ENCODE results near the gene SCAF8.
"Not testable (repeated sequence)": the region's sequence is repeated elsewhere in the genome, so short reads cannot be mapped to it uniquely, and the experiment has no call there.

Gene SCAF8

DNA sequence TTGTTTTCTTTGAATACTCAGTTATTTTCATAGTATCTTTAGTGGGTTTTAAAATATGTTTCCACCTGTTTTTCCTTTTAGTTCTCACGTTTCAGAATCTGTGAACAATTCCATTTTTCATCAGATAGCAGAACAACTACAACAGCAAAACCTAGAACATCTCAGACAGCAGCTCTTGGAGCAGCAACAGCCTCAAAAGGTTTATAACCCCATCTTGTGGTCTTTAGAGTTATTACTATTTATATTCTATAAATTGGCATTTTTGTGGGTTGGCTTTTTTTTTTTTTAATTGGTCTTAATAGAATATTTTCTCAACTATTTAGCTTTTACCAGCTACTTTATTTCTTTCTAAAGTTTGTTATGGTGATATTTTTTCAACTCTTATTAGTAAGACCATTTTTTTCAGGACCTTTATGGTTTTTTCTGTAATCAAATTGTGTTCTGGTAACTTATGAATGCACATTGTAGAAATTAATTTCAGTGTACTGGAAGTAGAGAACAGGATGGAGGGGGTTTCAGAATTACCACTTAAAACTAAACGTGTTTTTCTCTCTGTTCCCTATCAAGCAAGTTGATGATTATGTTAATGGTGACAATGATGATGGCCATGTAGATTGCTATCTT lies 72.2 kb downstream of the SCAF8 start:
- H3K27ac ChIP-seq (ENCODE audit: poor library complexity, severe bottlenecking) = no peak overlapping the region
- TF ChIP-seq, protein P1, sequence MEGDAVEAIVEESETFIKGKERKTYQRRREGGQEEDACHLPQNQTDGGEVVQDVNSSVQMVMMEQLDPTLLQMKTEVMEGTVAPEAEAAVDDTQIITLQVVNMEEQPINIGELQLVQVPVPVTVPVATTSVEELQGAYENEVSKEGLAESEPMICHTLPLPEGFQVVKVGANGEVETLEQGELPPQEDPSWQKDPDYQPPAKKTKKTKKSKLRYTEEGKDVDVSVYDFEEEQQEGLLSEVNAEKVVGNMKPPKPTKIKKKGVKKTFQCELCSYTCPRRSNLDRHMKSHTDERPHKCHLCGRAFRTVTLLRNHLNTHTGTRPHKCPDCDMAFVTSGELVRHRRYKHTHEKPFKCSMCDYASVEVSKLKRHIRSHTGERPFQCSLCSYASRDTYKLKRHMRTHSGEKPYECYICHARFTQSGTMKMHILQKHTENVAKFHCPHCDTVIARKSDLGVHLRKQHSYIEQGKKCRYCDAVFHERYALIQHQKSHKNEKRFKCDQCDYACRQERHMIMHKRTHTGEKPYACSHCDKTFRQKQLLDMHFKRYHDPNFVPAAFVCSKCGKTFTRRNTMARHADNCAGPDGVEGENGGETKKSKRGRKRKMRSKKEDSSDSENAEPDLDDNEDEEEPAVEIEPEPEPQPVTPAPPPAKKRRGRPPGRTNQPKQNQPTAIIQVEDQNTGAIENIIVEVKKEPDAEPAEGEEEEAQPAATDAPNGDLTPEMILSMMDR (IDR thresholded peaks at IDR 0.05; ENCODE audit: poor library complexity, severe bottlenecking) = peak; percentile 82
- no peaks in the 10 kb centered on the region for H3K27me3 ChIP-seq (ENCODE audit: insufficient read depth, poor library complexity, severe bottlenecking)
- no peaks in the 10 kb centered on the region for H3K4me1 ChIP-seq (ENCODE audit: insufficient read depth, poor library complexity, severe bottlenecking)
- H3K4me3 ChIP-seq (ENCODE audit: severe bottlenecking) = no peak overlapping the region
- DNase-seq (ENCODE audit: low spot score) = no peak
- ATAC-seq (ENCODE audit: low read depth) = peak; percentile 41; the same call in 1 of the 3 replicates
- no peaks in the 10 kb centered on the region for H3K9me3 ChIP-seq (ENCODE audit: severe bottlenecking)
- peaks cover 94% of the 10 kb centered on the region for H3K36me3 ChIP-seq (ENCODE audit: low read depth)

DNA sequence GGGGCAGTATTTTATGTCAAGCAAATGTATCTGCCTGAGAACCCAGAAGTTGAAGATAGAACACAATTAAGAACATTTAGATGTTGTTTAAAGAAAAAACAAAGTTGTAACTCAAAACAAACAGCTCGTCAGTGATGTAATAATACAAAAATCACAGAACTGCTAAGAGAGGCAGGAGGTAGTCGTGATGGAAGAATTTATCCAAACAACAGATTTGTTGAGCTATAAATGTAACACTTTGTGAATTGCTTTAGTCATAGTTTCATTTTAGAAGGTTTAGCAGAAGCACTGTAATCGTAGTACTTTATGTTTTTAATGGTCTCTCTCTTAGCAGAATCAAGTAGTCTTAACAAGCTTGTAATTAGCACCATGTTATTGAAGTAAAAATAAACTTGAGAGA lies 73.6 kb downstream of the SCAF8 start:
- Histone ChIP-seq H3K27me3 (ENCODE audit: insufficient read depth, poor library complexity, severe bottlenecking) (no peaks in the 10 kb centered on the region), H3K9me3 (ENCODE audit: severe bottlenecking) (no peaks in the 10 kb centered on the region), H3K27ac (ENCODE audit: poor library complexity, severe bottlenecking) (no peak overlapping the region), H3K4me1 (ENCODE audit: insufficient read depth, poor library complexity, severe bottlenecking) (no peaks in the 10 kb centered on the region), H3K36me3 (ENCODE audit: low read depth) (peaks cover 94% of the 10 kb centered on the region), H3K4me3 (ENCODE audit: severe bottlenecking) (no peak overlapping the region)
- ATAC-seq (ENCODE audit: low read depth) (no peak), DNase-seq (ENCODE audit: low spot score) (no peak)
- TF ChIP-seq, protein P1 (IDR thresholded peaks at IDR 0.05; ENCODE audit: poor library complexity, severe bottlenecking) = no peak

DNA sequence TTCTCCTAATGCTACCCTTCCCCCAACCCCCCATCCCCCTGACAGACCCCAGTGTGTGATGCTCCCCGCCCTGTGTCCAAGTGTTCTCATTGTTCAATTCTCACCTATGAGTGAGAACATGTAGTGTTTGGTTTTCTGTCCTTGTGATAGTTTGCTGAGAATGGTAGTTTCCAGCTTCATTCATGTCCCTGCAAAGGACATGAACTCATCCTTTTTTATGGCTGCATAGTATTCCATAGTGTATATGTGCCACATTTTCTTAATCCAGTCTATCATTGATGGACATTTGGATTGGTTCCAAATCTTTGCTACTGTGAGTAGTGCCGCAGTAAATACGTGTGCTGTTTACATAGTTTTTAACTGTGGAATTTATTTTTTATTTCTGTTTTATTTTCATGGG lies 78.4 kb downstream of the SCAF8 start:
- not testable (repeated sequence) for ATAC-seq (ENCODE audit: low read depth); DNase-seq (ENCODE audit: low spot score); H3K4me3 ChIP-seq (ENCODE audit: severe bottlenecking); H3K27me3 ChIP-seq (ENCODE audit: insufficient read depth, poor library complexity, severe bottlenecking); H3K27ac ChIP-seq (ENCODE audit: poor library complexity, severe bottlenecking); H3K9me3 ChIP-seq (ENCODE audit: severe bottlenecking); H3K4me1 ChIP-seq (ENCODE audit: insufficient read depth, poor library complexity, severe bottlenecking)
- H3K36me3 ChIP-seq (ENCODE audit: low read depth) = peaks cover 97% of the 10 kb centered on the region

DNA sequence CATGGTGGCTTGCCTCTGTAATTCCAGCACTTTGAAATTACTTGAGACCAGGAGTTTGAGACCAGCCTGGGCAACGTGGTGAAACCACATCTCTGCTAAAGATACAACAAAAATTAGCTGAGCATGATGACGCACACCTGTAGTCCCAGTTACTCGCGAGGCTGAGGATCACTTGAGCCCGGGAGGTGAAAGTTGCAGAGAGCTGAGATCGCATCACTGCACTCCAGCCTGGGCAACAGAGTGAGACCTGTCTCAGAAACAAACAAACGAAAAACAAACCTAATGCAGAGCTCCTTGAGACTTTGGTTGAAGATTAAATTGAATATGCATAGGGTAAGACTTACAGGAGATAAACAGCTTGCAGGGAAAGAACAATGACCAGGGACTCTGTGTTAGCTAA lies 80.8 kb downstream of the SCAF8 start:
- DNase-seq (ENCODE audit: low spot score) (no peak), ATAC-seq (ENCODE audit: low read depth) (no peak)
- no peak overlapping the region for H3K4me3 ChIP-seq (ENCODE audit: severe bottlenecking)
- no peaks in the 10 kb centered on the region for H3K4me1 ChIP-seq (ENCODE audit: insufficient read depth, poor library complexity, severe bottlenecking)
- no peaks in the 10 kb centered on the region for H3K27me3 ChIP-seq (ENCODE audit: insufficient read depth, poor library complexity, severe bottlenecking)
- no peak overlapping the region for H3K27ac ChIP-seq (ENCODE audit: poor library complexity, severe bottlenecking)
- peaks cover 97% of the 10 kb centered on the region for H3K36me3 ChIP-seq (ENCODE audit: low read depth)
- H3K9me3 ChIP-seq (ENCODE audit: severe bottlenecking) = no peaks in the 10 kb centered on the region
- TF ChIP-seq, protein P1 (IDR thresholded peaks at IDR 0.05; ENCODE audit: poor library complexity, severe bottlenecking) = no peak

DNA sequence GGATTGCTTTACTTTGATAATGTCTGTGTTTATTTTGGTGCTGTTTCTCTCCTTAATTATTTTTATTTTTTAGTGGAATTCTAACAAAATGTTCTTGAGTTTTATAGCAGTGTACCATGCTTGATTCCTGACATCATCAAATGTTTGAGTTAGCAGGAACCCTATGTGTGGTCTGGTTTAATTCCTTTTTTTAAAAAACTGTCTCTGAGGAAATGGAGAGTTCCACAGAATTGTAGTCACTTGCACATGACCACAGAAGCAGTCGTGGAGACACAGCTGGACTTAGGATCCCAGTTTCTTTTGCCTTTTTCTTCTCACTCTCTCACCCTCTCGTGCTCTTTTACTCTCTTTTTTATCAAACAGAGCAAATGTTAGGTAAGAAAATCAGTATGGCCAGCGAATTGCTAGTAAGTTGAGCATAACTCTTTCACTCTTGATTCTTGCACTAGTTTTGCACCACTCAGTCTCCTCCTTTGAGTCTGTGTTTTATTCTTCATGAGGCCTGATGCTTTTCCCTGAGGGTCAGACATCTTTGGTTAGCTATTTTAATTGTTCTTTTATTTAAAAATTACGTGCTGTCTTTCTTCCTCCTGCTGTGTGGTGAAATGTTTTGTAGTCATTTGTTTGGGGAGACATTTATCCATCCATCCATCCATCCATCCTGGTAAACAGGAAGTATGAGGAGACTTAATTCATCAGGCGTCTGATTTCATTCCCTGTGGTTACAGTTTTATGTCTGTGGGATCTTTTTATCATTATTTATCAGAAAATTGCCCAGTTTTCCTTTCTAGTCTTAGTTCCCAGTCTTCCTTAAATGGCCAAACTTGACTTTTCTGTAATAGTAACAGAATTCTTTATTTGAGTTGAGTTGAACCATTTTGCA lies 83.0 kb downstream of the SCAF8 start:
- TF ChIP-seq, protein P1 (IDR thresholded peaks at IDR 0.05; ENCODE audit: poor library complexity, severe bottlenecking) = no peak
- Histone ChIP-seq H3K4me3 (ENCODE audit: severe bottlenecking) (no peak overlapping the region), H3K27ac (ENCODE audit: poor library complexity, severe bottlenecking) (no peak overlapping the region), H3K27me3 (ENCODE audit: insufficient read depth, poor library complexity, severe bottlenecking) (no peaks in the 10 kb centered on the region), H3K4me1 (ENCODE audit: insufficient read depth, poor library complexity, severe bottlenecking) (no peaks in the 10 kb centered on the region), H3K36me3 (ENCODE audit: low read depth) (peaks cover 97% of the 10 kb centered on the region), H3K9me3 (ENCODE audit: severe bottlenecking) (no peaks in the 10 kb centered on the region)
- ATAC-seq (ENCODE audit: low read depth) (no peak), DNase-seq (ENCODE audit: low spot score) (no peak)

All from RWPE2 (cell line).